Lower leg skin (tissue), 3 donors: ENCODE data around the gene C8G.

Experiments used
- POLR2A ChIP-seq, 2 donors: fragments of 450-650 bp; IDR thresholded peaks; one replicate each; pipeline ENCODE4 v1.6.1; 2016 to 2017; ENCODE audit warnings: antibody characterized with exemption in 2 of 2, mild to moderate bottlenecking in 1 of 2, moderate library complexity in 1 of 2
- TF ChIP-seq, protein P1 (sequence below), 3 donors: fragments of 450-650 bp; IDR thresholded peaks; one replicate each; pipeline ENCODE4 v1.5.1; 2016; ENCODE audit warnings: antibody characterized with exemption in 3 of 3, mild to moderate bottlenecking in 3 of 3, moderate library complexity in 2 of 3

DNA sequence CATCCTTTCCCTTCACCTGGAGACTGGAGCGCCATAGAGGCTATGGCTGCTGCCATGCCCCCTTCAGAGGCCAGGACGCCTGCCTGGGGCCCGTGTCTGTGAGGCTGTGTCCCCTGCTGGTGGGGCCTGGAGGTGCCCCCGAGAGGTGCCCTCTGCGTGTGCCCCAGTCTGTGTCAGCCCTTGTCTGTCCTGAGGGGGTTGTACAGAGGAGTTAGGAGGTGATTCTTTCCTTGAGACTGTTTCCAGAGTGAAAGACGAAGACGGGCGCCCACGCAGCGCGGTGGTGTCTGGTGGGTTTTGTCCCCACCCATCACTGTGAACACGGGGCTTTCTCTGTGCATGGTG lies 34.2 kb upstream of the C8G start:
- TF ChIP-seq, protein P1, sequence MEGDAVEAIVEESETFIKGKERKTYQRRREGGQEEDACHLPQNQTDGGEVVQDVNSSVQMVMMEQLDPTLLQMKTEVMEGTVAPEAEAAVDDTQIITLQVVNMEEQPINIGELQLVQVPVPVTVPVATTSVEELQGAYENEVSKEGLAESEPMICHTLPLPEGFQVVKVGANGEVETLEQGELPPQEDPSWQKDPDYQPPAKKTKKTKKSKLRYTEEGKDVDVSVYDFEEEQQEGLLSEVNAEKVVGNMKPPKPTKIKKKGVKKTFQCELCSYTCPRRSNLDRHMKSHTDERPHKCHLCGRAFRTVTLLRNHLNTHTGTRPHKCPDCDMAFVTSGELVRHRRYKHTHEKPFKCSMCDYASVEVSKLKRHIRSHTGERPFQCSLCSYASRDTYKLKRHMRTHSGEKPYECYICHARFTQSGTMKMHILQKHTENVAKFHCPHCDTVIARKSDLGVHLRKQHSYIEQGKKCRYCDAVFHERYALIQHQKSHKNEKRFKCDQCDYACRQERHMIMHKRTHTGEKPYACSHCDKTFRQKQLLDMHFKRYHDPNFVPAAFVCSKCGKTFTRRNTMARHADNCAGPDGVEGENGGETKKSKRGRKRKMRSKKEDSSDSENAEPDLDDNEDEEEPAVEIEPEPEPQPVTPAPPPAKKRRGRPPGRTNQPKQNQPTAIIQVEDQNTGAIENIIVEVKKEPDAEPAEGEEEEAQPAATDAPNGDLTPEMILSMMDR (IDR thresholded peaks at IDR 0.05) = no peak
- no peak for TF ChIP-seq POLR2A (IDR thresholded peaks at IDR 0.05)
